Neuron (in vitro differentiated cells): ENCODE measurements around the gene PDZRN3.

Source experiments
- H2AFZ ChIP-seq: one replicate; pipeline ENCODE4 v1.6.1; 2013; ENCODE audit warnings: low read depth, mild to moderate bottlenecking, inconsistent platforms, low read length, moderate library complexity
- H3K27me3 ChIP-seq: one replicate; pipeline ENCODE4 v1.6.1; 2013; ENCODE audit warnings: low read length; ENCODE audit not compliant: insufficient read depth
- H3K36me3 ChIP-seq: one replicate; pipeline ENCODE4 v1.6.1; 2013; ENCODE audit warnings: low read length; ENCODE audit not compliant: insufficient read depth
- H3K4me1 ChIP-seq: one replicate; pipeline ENCODE4 v1.6.1; 2013; ENCODE audit warnings: low read length; ENCODE audit not compliant: insufficient read depth
- H3K4me3 ChIP-seq: 2 replicates; pipeline ENCODE4 v1.5.1; 2013; ENCODE audit warnings: mild to moderate bottlenecking, low read length, moderate library complexity
- H3K9me3 ChIP-seq: one replicate; pipeline ENCODE4 v1.6.1; 2013; ENCODE audit warnings: low read length

PDZRN3 gene

DNA sequence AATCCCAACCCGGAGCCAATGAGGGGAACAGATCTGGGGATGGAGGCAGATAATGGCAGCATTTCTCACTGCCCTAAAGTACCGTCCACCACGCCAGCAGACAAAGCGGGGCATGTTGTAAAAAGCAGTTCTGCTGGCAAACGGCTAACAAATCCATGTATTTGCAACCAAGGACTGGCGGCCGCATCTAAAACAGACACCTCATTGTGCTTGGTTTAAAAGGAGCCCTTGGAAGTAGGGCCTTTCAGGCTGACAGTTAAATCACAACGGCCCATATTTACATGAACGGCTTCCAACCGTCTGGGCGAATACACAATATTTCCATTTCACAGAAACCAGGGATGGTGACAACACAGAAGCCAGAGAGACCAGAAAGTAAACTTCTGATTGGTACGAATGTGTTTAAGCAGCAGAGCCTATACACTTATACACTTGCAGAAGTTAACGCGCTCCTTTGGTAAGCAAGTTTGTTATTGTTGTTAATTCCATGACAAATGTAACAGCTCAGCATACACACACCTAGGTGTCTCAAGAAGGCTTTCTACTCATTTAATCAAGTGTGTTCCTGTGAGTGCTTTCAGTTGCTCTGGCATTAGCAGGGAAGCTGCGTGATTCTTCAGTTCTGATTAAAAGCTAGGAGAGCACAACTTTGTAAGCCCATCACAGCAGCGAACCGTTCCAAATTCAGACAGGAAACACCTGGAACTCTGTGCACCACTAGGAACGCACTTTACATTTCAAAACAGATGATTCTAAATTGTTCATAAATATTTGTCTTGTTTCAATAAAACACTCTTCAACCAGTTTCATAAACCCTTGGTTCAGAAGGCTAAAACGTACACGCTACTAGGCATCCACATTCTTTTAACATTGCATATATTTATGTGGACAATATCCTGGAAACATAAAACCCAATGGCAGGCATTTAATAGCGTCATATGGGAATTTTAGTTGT is 112.9 kb downstream of the PDZRN3 start:
- Histone ChIP-seq H3K4me1 (peaks cover 13% of the 10 kb centered on the region), H3K9me3 (no peaks in the 10 kb centered on the region), H3K36me3 (no peaks in the 10 kb centered on the region), H2AFZ (peak overlapping the region; percentile 1), H3K4me3 (no peak overlapping the region), H3K27me3 (no peaks in the 10 kb centered on the region)

DNA sequence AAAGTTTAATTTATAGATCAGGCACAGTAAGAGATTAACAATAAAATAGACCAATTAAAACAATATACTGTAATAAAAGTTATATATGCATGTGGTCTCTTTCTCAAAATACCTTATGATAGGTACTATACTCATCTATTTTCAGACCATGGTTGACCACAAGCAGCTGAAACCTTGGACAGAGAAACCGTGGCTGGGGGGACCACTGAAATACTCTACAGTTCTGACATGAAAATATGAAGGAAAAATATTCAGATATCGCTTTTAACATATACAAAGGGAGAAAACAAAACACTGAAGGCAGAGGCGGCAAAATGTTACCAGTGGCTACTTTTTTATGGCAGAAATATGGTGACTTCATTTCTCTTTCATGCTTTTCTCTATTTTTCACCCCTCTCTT is 114.0 kb downstream of the PDZRN3 start:
- H3K27me3 ChIP-seq, result no peaks in the 10 kb centered on the region
- H2AFZ ChIP-seq, result peak overlapping the region; percentile 1
- peaks cover 13% of the 10 kb centered on the region for H3K4me1 ChIP-seq
- no peaks in the 10 kb centered on the region for H3K36me3 ChIP-seq
- H3K9me3 ChIP-seq, result no peaks in the 10 kb centered on the region
- no peak overlapping the region for H3K4me3 ChIP-seq

DNA sequence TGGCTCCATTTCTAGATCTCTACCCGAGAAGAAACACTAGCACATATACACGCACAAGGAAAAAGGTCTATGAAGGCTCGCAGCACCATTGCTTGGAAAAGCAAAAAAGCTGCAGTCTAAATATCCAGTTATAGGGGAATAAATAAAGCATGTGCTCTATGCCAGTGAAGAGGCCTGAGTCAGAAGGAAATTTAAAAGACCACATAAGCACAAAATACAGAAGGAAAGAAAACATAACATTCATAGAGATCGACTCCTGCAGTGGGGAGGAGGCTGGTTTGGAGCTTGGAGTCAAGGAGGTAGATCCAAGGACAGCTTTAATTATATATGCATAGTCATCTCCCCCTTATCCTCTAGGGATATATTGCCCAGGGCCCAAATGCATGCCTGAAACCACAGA is 114.4 kb downstream of the PDZRN3 start:
- no peak overlapping the region for H2AFZ ChIP-seq
- no peak overlapping the region for H3K4me3 ChIP-seq
- H3K36me3 ChIP-seq, result no peaks in the 10 kb centered on the region
- peaks cover 13% of the 10 kb centered on the region for H3K4me1 ChIP-seq
- H3K9me3 ChIP-seq, result no peaks in the 10 kb centered on the region
- no peaks in the 10 kb centered on the region for H3K27me3 ChIP-seq

DNA sequence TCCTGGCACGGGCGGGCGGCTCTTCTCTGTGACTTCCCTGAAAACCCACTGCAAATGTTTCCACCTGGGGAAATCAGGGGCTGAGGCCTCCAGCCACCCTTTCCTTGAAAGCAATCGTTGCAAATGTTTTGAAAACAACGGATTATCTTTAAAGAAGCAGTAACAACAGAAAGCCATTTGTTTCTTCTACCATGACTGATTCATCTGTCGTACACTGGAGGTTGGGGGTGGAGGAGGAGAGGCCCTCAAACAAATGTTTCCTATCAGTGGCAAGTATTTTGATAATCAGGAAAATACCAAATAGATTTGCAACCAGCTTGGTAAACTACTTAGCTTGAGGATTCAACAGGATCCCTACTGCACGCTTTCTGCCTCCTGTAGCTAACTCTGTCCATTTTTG is 114.9 kb downstream of the PDZRN3 start:
- Histone ChIP-seq H3K4me1 (peaks cover 13% of the 10 kb centered on the region), H3K4me3 (no peak overlapping the region), H3K27me3 (no peaks in the 10 kb centered on the region), H2AFZ (no peak overlapping the region), H3K9me3 (no peaks in the 10 kb centered on the region), H3K36me3 (no peaks in the 10 kb centered on the region)

DNA sequence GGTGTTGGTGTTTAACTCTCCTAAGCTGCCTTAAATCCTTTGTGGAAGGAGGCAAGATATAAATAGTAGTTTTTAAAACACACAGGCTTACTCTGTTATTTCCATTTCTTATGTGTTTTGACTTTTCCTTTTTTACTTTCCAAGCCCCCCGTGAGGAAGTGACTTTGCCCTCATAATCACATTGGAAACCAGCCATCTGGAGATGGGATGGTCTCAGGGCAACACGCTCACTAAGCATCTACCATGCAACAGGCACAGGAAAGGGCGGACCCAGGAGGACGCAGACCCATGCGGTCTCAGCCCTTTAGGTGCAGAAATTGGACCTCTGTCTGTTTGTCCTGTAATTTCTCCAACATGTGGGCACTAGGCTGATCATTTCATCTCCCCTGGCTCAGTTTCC is 115.7 kb downstream of the PDZRN3 start:
- Histone ChIP-seq H3K9me3 (no peaks in the 10 kb centered on the region), H3K4me1 (peaks cover 21% of the 10 kb centered on the region), H3K36me3 (no peaks in the 10 kb centered on the region), H3K27me3 (no peaks in the 10 kb centered on the region), H3K4me3 (no peak overlapping the region), H2AFZ (no peak overlapping the region)

DNA sequence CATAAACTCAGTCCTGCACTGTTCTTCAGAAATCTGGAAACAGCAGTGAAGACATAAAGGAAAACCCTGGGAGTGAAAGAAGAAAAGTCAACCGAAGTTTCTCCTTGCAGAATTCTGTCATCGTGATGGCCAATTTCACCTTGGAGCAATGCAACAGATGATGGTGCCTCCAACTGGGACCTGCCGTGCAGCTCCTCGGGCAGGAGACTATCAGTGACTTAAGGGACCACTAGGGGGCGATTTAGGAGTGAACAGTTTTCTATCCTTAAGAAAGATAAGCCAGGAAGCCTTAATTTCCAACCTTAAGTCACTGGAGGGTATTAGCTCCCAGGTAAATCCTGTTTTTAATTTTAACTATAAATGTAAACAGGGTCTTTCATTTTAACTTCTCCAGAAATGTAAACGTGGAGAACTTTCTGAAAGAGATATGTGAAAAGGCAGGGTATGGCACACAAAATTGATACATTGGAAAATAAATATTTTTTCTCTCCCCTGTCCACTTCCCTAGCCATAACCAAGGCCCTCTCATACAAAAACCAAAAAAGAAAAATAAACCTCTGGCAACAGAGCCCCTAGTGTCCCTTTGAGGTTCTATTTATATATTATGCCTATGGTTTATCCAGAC is 116.3 kb downstream of the PDZRN3 start:
- Histone ChIP-seq H3K27me3 (no peaks in the 10 kb centered on the region), H3K36me3 (no peaks in the 10 kb centered on the region), H2AFZ (no peak overlapping the region), H3K4me1 (peaks cover 27% of the 10 kb centered on the region), H3K9me3 (no peaks in the 10 kb centered on the region), H3K4me3 (no peak overlapping the region)

DNA sequence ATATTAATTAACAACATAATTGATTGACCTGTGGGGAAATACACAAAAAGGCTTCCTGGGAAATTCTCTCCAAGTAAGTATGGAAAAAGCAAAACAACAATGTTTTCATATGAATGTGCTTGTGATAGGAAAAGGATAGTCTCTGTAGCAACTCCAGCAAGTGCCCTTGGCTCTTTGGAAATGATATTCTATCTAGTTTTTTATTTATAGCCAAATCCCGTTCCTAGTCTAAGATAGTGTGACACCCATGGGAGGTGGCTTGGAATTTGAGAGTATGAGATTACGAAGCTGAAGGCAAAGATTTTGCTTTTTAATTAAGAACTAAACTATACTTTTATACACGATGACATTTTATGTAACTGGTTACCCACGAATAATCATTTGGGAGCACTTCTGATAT is 119.9 kb downstream of the PDZRN3 start:
- no peaks in the 10 kb centered on the region for H3K9me3 ChIP-seq
- H2AFZ ChIP-seq, result no peak overlapping the region
- H3K36me3 ChIP-seq, result no peaks in the 10 kb centered on the region
- H3K4me1 ChIP-seq, result peaks cover 14% of the 10 kb centered on the region
- H3K27me3 ChIP-seq, result no peaks in the 10 kb centered on the region
- no peak overlapping the region for H3K4me3 ChIP-seq

DNA sequence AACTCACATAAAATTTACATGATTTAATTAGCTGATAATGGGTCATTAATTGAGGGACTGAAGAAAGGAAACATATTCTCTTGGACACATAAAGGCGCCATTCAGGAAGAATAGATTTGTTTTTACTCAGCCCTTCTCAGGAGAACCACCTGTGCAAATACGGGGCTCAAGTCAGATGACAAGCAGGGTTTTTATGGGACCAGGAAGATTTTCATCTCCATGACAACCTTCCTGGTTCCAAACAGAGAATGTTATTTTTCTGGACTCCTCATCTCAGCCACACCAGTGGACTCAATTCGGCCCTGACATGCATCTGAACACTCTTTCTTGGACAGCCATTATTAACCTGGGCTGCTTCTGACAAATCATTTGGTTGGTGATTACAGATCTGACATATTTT is 120.5 kb downstream of the PDZRN3 start:
- no peak overlapping the region for H2AFZ ChIP-seq
- H3K4me3 ChIP-seq, result no peak overlapping the region
- H3K36me3 ChIP-seq, result no peaks in the 10 kb centered on the region
- no peaks in the 10 kb centered on the region for H3K9me3 ChIP-seq
- H3K4me1 ChIP-seq, result peaks cover 14% of the 10 kb centered on the region
- H3K27me3 ChIP-seq, result no peaks in the 10 kb centered on the region

DNA sequence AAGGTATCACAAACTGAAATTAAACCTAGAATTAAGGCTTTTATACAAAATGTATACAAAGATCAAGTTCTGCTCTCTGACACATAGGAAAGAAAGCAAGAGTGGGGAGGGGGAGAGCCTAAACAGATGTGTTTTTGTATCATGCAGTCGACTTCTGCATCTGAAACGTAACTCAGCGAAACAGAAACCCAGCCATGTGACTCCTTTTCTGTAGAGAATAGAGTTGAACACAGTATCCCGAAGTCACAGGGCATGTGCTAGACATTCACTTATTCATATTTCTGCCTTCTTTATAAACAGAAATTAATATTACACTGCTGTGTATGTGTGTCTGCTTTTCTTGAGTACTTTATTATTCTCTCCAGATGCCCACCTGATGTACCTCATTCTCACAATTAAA is 121.0 kb downstream of the PDZRN3 start:
- no peaks in the 10 kb centered on the region for H3K36me3 ChIP-seq
- H3K9me3 ChIP-seq, result no peaks in the 10 kb centered on the region
- no peak overlapping the region for H3K4me3 ChIP-seq
- H3K4me1 ChIP-seq, result peaks cover 14% of the 10 kb centered on the region
- H3K27me3 ChIP-seq, result no peaks in the 10 kb centered on the region
- no peak overlapping the region for H2AFZ ChIP-seq

DNA sequence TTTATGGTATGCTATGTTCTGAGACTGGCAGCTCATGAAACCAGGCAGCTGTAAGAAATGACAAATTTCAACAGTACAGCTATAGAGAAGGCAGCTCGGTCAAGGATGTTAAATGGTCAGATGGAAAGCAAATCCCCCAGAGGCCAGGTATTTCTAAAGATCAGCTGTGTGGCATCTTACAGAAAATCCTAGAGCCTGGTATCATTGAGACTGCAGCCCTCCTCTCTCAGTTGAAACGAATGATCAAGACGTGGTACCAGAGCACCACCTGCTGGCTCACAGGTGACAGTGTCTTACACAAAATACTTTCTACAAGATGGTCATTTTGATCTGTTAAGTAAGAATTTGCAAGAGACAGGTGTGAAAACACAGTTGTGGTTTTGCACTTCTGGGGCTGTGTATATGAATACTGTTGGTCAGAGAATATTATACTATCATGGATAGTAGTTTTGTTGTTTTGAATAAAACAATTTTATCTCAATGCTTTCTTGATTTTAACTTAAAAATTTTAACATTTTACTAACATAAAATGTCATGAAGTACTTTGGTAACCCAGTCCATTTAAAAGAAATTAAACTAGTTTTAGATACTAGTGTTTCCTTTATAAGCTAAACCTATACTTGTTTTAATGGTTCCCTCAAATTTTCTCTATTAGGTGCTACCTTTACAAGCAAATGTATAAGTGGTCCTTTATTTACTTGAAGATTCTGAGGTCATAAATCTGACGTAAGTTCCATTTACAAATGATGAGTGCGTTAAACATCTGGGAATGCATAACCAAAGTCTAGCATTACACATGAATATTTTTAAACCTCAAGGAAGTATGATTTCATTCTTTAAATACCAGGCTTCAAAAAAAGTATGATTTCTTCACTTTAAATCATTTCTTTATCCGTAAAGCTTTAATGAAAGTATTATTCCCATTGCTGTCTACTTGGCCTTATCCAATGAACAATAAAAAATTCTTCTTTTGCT is 121.8 kb downstream of the PDZRN3 start:
- Histone ChIP-seq H3K4me3 (no peak overlapping the region), H3K4me1 (peaks cover 14% of the 10 kb centered on the region), H3K9me3 (no peaks in the 10 kb centered on the region), H3K36me3 (no peaks in the 10 kb centered on the region), H3K27me3 (no peaks in the 10 kb centered on the region), H2AFZ (no peak overlapping the region)

DNA sequence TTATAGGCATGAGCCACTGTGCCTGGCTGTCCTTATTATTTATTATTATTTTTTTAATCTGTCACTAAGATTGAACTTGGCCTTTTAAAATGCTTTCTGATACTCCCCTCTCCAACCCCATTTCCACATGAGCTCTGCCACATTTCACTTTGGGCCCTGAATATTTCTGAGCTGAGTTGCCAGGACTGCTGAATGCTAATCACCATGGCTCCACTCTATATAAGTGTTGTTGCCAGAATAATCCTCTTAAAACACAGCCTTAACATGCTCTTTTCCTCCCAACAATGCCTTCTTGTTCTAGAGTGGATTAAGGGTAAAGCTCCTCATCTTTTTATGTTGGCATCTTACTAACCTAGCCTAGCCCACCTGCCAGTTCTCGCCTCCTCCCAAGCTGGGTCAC is 124.4 kb downstream of the PDZRN3 start:
- H3K4me3 ChIP-seq, result no peak overlapping the region
- no peaks in the 10 kb centered on the region for H3K36me3 ChIP-seq
- peaks cover 14% of the 10 kb centered on the region for H3K4me1 ChIP-seq
- no peaks in the 10 kb centered on the region for H3K9me3 ChIP-seq
- H2AFZ ChIP-seq, result no peak overlapping the region
- H3K27me3 ChIP-seq, result no peaks in the 10 kb centered on the region

DNA sequence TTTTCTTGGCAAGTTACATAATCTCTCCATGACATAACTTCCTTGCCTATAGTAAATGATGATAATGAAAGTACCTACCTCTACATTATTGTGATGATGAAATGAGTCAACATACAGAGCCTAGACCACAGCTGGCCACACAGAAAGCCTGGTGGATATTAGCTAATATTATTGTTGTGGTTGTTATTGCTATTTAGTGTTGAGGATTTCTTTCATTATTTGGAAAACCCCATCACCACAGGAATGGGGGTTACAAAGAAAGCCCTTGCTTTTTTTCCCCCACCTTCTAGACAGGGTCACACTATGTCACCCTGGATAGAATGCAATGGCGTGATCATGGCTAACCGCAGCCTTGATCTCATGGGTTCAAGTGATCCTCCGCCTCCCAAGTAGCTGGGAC is 125.0 kb downstream of the PDZRN3 start:
- no peaks in the 10 kb centered on the region for H3K9me3 ChIP-seq
- H2AFZ ChIP-seq, result no peak overlapping the region
- H3K27me3 ChIP-seq, result no peaks in the 10 kb centered on the region
- no peak overlapping the region for H3K4me3 ChIP-seq
- no peaks in the 10 kb centered on the region for H3K36me3 ChIP-seq
- peaks cover 13% of the 10 kb centered on the region for H3K4me1 ChIP-seq
